OCI-LY7 (cell line): Measurements from ENCODE around the gene USF2. TPM values are rescaled to one million over a fixed set of nuclear protein-coding genes. Genes with fewer than 3 reads are reported as not detected.

Source experiments
- BruUV-seq: library from RNA; stranded (reverse); fragments of 400-500 nt; replicated peaks from 2 replicates; lab custom pipeline; 2021; lab: Mats Ljungman, UMichigan
- CTCF ChIA-PET: fragments of 300-600 bp; sonication (Branson Sonifier 250); formaldehyde crosslinking; loops from one replicate; lab custom pipeline; 2022; ENCODE audit warnings: antibody characterized with exemption; ENCODE audit not compliant: unreplicated experiment; lab: Charles Lee
- POLR2A ChIA-PET: fragments of 300-600 bp; sonication (Branson Sonifier 250); formaldehyde crosslinking; loops from one replicate; lab custom pipeline; 2022; ENCODE audit warnings: antibody characterized with exemption; lab: Charles Lee
- DNase-seq: peaks from one replicate; pipeline ENCODE4 v3.0.0-alpha.2; 2015; ENCODE audit warnings: low spot score
- H2AFZ ChIP-seq: fragments of 200-600 bp; sonication (generic), shearing (Covaris generic); 2 replicates; pipeline ENCODE4 v1.6.1; 2014; ENCODE audit warnings: mild to moderate bottlenecking, antibody characterized with exemption, low read length, moderate library complexity
- H3K27ac ChIP-seq: fragments of 200-600 bp; sonication (generic); 2 replicates; pipeline ENCODE4 v1.5.1; 2014; ENCODE audit warnings: mixed run types, low read depth, mild to moderate bottlenecking, moderate library complexity, low read length, inconsistent platforms; ENCODE audit not compliant: poor library complexity, severe bottlenecking
- H3K36me3 ChIP-seq: fragments of 200-600 bp; sonication (generic); 2 replicates; pipeline ENCODE4 v1.6.1; 2014; ENCODE audit warnings: mild to moderate bottlenecking, antibody characterized with exemption, low read length, moderate library complexity, mixed read lengths; ENCODE audit not compliant: insufficient read depth
- H3K4me1 ChIP-seq: fragments of 200-600 bp; sonication (generic); 2 replicates; pipeline ENCODE4 v1.5.1; 2014; ENCODE audit warnings: mild to moderate bottlenecking, low read length; ENCODE audit not compliant: insufficient read depth, poor library complexity, severe bottlenecking
- H3K4me2 ChIP-seq: fragments of 200-600 bp; sonication (generic); 2 replicates; pipeline ENCODE4 v1.6.1; 2014; ENCODE audit warnings: mild to moderate bottlenecking, low read length
- H3K4me3 ChIP-seq: fragments of 200-600 bp; sonication (generic); 2 replicates; pipeline ENCODE4 v1.5.1; 2014; ENCODE audit warnings: mild to moderate bottlenecking, low read depth, low read length; ENCODE audit not compliant: poor library complexity, severe bottlenecking
- H3K79me2 ChIP-seq: fragments of 200-600 bp; sonication (generic); 2 replicates; pipeline ENCODE4 v1.6.1; 2016; ENCODE audit warnings: low read depth, mild to moderate bottlenecking, low read length, moderate library complexity, mixed read lengths; ENCODE audit not compliant: insufficient read depth
- H3K9me2 ChIP-seq: fragments of 200-600 bp; sonication (generic); 2 replicates; pipeline ENCODE4 v1.6.1; 2016; ENCODE audit warnings: mild to moderate bottlenecking, low read length, mixed read lengths; ENCODE audit not compliant: insufficient read depth
- H3K9me3 ChIP-seq: fragments of 200-600 bp; sonication (generic); 2 replicates; pipeline ENCODE4 v1.6.1; 2014; ENCODE audit warnings: mild to moderate bottlenecking, mixed run types, low read length, mixed read lengths
- H4K20me1 ChIP-seq: fragments of 200-600 bp; sonication (generic); 2 replicates; pipeline ENCODE4 v1.6.1; 2014; ENCODE audit warnings: mild to moderate bottlenecking, antibody characterized with exemption, low read length, moderate library complexity, mixed read lengths; ENCODE audit not compliant: insufficient read depth
- EZH2phosphoT487 ChIP-seq: fragments of 200-600 bp; sonication (generic); IDR thresholded peaks from 2 replicates; pipeline ENCODE4 v1.6.1; 2018; ENCODE audit warnings: low read depth, borderline replicate concordance, mild to moderate bottlenecking, mixed run types, antibody characterized with exemption, low read length, moderate library complexity, mixed read lengths
- intact Hi-C: fragments of 100-400 bp; cut with micrococcal nuclease; formaldehyde crosslinking; loops from one replicate; pipeline ENCODE4 v1.10.0; 2022; ENCODE audit not compliant: unreplicated experiment
- total RNA-seq, 2 experiments: library from RNA; depleted of rRNA in 1 of 2; stranded (reverse); fragments of >200 nt in 1 of 2; shearing (Covaris generic) in 1 of 2; gene quantifications; 2 replicates each; pipeline ENCODE4 v1.2.3, GENCODE V29; 2014 to 2022
- TF ChIP-seq, protein P1 (sequence below): fragments of 200-600 bp; sonication (generic); conservative IDR thresholded peaks from 2 replicates; pipeline ENCODE4 v1.5.1; 2014; ENCODE audit warnings: mild to moderate bottlenecking, antibody characterized with exemption, low read length, moderate library complexity, mixed read lengths

USF2 gene
- total RNA-seq, 2 experiments from 2014 or later, result 105 to 155 TPM

DNA sequence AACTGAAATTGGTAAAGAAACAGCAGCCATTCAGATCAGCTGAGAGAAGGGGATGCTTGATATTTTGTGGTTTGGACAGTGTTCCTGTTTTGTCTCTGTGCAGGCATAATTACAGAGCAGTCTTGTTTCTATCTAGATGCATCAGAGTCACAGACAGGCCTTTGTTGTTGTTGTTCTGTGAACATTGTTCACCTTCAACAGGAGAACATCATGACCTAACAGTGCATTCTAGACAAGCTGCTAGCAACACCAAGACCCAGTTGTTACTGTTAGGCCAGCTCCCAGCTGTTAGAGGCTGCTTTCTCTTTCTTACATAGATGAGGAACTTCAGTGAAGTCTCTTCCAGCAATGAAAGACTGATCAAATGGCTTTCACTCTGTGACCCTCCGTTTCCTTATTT is 28.4 kb upstream of the USF2 start:
- Histone ChIP-seq H3K9me3 (peaks cover 26% of the 10 kb centered on the region), H3K36me3 (no peaks in the 10 kb centered on the region; the same call in 1 of the 2 replicates), H3K4me1 (peaks cover 9% of the 10 kb centered on the region), H3K79me2 (no peaks in the 10 kb centered on the region), H4K20me1 (no peaks in the 10 kb centered on the region), H2AFZ (peak overlapping the region; percentile 20; the same call in 1 of the 2 replicates), H3K4me2 (no peak overlapping the region), H3K4me3 (no peak overlapping the region), H3K27ac (no peak overlapping the region), H3K9me2 (no peaks in the 10 kb centered on the region)
- TF ChIP-seq EZH2phosphoT487, result no peak
- TF ChIP-seq, protein P1, sequence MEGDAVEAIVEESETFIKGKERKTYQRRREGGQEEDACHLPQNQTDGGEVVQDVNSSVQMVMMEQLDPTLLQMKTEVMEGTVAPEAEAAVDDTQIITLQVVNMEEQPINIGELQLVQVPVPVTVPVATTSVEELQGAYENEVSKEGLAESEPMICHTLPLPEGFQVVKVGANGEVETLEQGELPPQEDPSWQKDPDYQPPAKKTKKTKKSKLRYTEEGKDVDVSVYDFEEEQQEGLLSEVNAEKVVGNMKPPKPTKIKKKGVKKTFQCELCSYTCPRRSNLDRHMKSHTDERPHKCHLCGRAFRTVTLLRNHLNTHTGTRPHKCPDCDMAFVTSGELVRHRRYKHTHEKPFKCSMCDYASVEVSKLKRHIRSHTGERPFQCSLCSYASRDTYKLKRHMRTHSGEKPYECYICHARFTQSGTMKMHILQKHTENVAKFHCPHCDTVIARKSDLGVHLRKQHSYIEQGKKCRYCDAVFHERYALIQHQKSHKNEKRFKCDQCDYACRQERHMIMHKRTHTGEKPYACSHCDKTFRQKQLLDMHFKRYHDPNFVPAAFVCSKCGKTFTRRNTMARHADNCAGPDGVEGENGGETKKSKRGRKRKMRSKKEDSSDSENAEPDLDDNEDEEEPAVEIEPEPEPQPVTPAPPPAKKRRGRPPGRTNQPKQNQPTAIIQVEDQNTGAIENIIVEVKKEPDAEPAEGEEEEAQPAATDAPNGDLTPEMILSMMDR, result no peak
- no TSS peak for BruUV-seq
- intact Hi-C loops, result no loop called here
- ChIA-PET CTCF (interaction anchor here (0.6 kb wide), 1 partner anchor 10 kb away, joined by 3 read pairs; no protein-coding TSS in a partner anchor), POLR2A (interaction anchor here (0.9 kb wide), 1 partner anchor 80 kb away, joined by 4 read pairs; no protein-coding TSS in a partner anchor)
- DNase-seq, result no peak

DNA sequence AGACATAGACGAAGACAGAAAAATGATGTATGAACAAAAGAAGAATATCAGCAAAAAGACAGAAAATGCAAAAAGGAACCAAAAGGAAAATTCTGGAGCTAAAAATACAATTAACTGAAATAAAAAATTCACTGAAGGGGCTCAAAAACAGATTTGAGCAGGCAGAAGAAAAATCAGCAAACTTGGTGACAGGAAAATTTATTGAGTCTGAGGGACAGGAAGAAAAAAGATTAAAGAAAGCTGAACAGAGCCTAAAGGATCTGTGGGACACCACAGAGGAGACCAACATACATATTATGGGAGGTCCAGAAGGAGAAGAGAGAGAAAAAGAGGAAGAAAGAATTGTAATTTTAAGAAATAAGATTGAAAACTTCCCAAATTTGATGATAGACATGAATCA is 27.3 kb upstream of the USF2 start:
- no TSS peak for BruUV-seq
- Histone ChIP-seq H3K79me2 (no peaks in the 10 kb centered on the region), H3K9me2 (no peaks in the 10 kb centered on the region), H3K4me2 (no peak overlapping the region), H4K20me1 (no peaks in the 10 kb centered on the region), H3K9me3 (peaks cover 26% of the 10 kb centered on the region), H3K4me1 (peaks cover 9% of the 10 kb centered on the region), H3K27ac (no peak overlapping the region), H3K4me3 (no peak overlapping the region), H2AFZ (no peak overlapping the region), H3K36me3 (no peaks in the 10 kb centered on the region; the same call in 1 of the 2 replicates)
- ChIA-PET CTCF (no interaction called here), POLR2A (no interaction called here)
- intact Hi-C loops, result no loop called here
- DNase-seq, result no peak
- TF ChIP-seq, protein P1, result no peak
- TF ChIP-seq EZH2phosphoT487, result no peak

DNA sequence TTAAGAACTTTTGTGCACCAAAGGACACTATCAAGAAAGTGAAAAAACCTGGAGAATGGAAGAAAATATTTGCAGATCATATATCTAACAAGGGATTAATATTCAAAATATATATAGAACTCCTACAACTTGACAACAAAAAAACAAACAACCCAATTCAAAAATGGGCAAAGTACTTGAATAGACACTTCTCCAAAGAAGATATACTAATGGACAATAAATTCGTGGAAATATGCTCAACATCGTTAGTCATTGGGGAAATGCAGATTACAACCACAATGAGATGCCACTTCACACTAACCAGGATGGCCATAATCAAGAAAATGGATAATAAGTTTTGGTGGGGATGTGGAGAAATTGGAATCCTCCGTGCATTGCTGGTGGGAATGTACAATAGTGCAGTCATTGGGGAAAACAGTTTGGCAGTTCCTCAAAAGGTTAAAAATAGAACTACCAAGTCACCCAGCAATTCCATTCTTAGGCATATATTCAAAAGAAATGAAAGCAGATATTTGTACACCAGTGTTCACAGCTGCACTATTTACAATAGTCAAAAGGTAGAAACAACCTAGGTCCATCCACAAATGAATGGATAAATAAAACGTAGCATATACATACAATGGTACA is 22.2 kb upstream of the USF2 start:
- H2AFZ ChIP-seq, result no peak overlapping the region; the same call in 1 of the 2 replicates

More for the DNA sequence above, 22.2 kb upstream of the USF2 start:
- no peak for DNase-seq
- H3K79me2 ChIP-seq, result peaks cover 9% of the 10 kb centered on the region; the same call in 1 of the 2 replicates
- peak overlapping the region; percentile 76 for H3K4me2 ChIP-seq
- TF ChIP-seq EZH2phosphoT487, result no peak
- TF ChIP-seq, protein P1, result no peak
- no peaks in the 10 kb centered on the region for H4K20me1 ChIP-seq
- CTCF ChIA-PET, result no interaction called here
- peaks cover 14% of the 10 kb centered on the region for H3K36me3 ChIP-seq
- no peaks in the 10 kb centered on the region for H3K9me2 ChIP-seq
- intact Hi-C loops, result loop anchor here (5.0 kb wide), 1 partner anchor 381 kb away; the partner anchor contains the start of gene RBM42
- H3K9me3 ChIP-seq, result peaks cover 19% of the 10 kb centered on the region
- H3K4me1 ChIP-seq, result peaks cover 21% of the 10 kb centered on the region
- no peak overlapping the region for H3K27ac ChIP-seq
- no TSS peak for BruUV-seq
- POLR2A ChIA-PET, result no interaction called here
- H3K4me3 ChIP-seq, result peak overlapping the region; percentile 82
